Esophagus squamous epithelium (tissue), 4 donors: Measurements from ENCODE around the gene THRAP3.
"Not testable (repeated sequence)": the region's sequence is repeated elsewhere in the genome, so short reads cannot be mapped to it uniquely, and the experiment has no call there.

Experiments used
- CTCF ChIP-seq, 6 experiments: fragments of 450-650 bp in 4 of 6; fragments of 200-600 bp in 2 of 6; sonication (generic) in 2 of 6; IDR thresholded peaks; one replicate each; pipeline ENCODE4 v1.5.1; 2016 to 2019; ENCODE audit warnings: antibody characterized with exemption in 6 of 6, mild to moderate bottlenecking in 4 of 6, moderate library complexity in 4 of 6
- POLR2A ChIP-seq, 4 donors: fragments of 450-650 bp; IDR thresholded peaks; one replicate each; pipeline ENCODE4 v1.6.1; 2017; ENCODE audit warnings: antibody characterized with exemption in 4 of 4, mild to moderate bottlenecking in 4 of 4, moderate library complexity in 3 of 4

GRCh38 chr1:36252482-36252824 is 28.2 kb downstream of the THRAP3 start:
- not testable (repeated sequence) for TF ChIP-seq CTCF, POLR2A (IDR thresholded peaks at IDR 0.05)
